Sigmoid colon (tissue), 4 donors: ENCODE measurements around the gene TRAF2.

Source experiments
- POLR2A ChIP-seq, 2 donors: fragments of 450-650 bp; IDR thresholded peaks; one replicate each; pipeline ENCODE4 v1.6.1; 2016; ENCODE audit warnings: antibody characterized with exemption in 2 of 2, mild to moderate bottlenecking in 2 of 2, moderate library complexity in 2 of 2
- POLR2AphosphoS5 ChIP-seq, 4 donors: sonication (generic); formaldehyde crosslinking; IDR thresholded peaks; one replicate each; pipeline ENCODE4 v1.6.1; 2017; ENCODE audit warnings: antibody characterized with exemption in 4 of 4
- TF ChIP-seq, protein P1 (sequence below), 4 experiments: fragments of 450-650 bp in 3 of 4; fragments of 200-600 bp in 1 of 4; IDR thresholded peaks; one replicate each; pipeline ENCODE4 v1.5.1; 2016 to 2019; ENCODE audit warnings: antibody characterized with exemption in 4 of 4, mild to moderate bottlenecking in 3 of 4, moderate library complexity in 2 of 4

DNA sequence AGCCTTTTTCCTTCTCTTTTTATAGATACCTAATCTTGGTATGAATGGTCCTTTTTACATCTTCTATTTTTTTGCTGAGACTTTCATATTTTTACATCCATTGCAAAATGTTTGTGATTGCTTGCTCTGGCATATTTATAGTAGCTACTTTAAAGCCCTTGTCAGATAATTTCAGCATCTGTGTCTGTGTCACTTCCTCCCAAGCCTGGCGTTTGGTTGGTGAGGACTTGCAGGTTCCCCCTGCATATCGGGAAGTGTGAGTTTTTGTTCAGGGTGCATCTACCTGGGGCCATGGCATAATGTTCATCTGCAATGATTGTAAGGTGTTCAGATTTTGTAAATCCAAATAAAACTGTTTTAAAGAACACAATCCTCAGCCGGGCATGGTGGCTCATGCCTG, 49.3 kb downstream of the TRAF2 start:
- TF ChIP-seq, protein P1, sequence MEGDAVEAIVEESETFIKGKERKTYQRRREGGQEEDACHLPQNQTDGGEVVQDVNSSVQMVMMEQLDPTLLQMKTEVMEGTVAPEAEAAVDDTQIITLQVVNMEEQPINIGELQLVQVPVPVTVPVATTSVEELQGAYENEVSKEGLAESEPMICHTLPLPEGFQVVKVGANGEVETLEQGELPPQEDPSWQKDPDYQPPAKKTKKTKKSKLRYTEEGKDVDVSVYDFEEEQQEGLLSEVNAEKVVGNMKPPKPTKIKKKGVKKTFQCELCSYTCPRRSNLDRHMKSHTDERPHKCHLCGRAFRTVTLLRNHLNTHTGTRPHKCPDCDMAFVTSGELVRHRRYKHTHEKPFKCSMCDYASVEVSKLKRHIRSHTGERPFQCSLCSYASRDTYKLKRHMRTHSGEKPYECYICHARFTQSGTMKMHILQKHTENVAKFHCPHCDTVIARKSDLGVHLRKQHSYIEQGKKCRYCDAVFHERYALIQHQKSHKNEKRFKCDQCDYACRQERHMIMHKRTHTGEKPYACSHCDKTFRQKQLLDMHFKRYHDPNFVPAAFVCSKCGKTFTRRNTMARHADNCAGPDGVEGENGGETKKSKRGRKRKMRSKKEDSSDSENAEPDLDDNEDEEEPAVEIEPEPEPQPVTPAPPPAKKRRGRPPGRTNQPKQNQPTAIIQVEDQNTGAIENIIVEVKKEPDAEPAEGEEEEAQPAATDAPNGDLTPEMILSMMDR (IDR thresholded peaks at IDR 0.05): no peak
- TF ChIP-seq POLR2AphosphoS5 (IDR thresholded peaks at IDR 0.05) (no peak), POLR2A (IDR thresholded peaks at IDR 0.05) (no peak)
